Parathyroid adenoma (tissue), 2 donors: Measurements from ENCODE around the gene SEMA7A.
"Not testable (repeated sequence)": the region's sequence is repeated elsewhere in the genome, so short reads cannot be mapped to it uniquely, and the experiment has no call there.

Experiments used
- H2AFZ ChIP-seq: fragments of 300-600 bp; sonication (generic); one replicate; pipeline ENCODE4 v1.7.0; 2017; ENCODE audit warnings: antibody characterized with exemption, mild to moderate bottlenecking
- H3K27ac ChIP-seq: fragments of 300-600 bp; sonication (generic); one replicate; pipeline ENCODE4 v1.7.0; 2017
- H3K27me3 ChIP-seq: fragments of 300-600 bp; sonication (generic); one replicate; pipeline ENCODE4 v1.7.0; 2017; ENCODE audit warnings: low read length; ENCODE audit not compliant: control insufficient read depth, insufficient read depth
- H3K36me3 ChIP-seq: fragments of 300-600 bp; sonication (generic); one replicate; pipeline ENCODE4 v1.7.0; 2017; ENCODE audit warnings: low read length; ENCODE audit not compliant: control insufficient read depth, insufficient read depth
- H3K4me1 ChIP-seq: fragments of 300-600 bp; sonication (generic); one replicate; pipeline ENCODE4 v1.7.0; 2017; ENCODE audit warnings: control low read depth
- H3K4me2 ChIP-seq: fragments of 300-600 bp; sonication (generic); one replicate; pipeline ENCODE4 v1.7.0; 2017; ENCODE audit warnings: low read length
- H3K4me3 ChIP-seq: fragments of 300-600 bp; sonication (generic); one replicate; pipeline ENCODE4 v1.7.0; 2017; ENCODE audit warnings: low read depth, low read length
- H3K79me2 ChIP-seq: fragments of 300-600 bp; sonication (generic); one replicate; pipeline ENCODE4 v1.7.0; 2017; ENCODE audit warnings: control low read depth
- H3K9ac ChIP-seq: fragments of 300-600 bp; sonication (generic); one replicate; pipeline ENCODE4 v1.7.0; 2017; ENCODE audit warnings: mild to moderate bottlenecking
- H3K9me3 ChIP-seq: fragments of 300-600 bp; sonication (generic); one replicate; pipeline ENCODE4 v1.7.0; 2017; ENCODE audit warnings: low read length; ENCODE audit not compliant: control insufficient read depth
- CTCF ChIP-seq: fragments of 300-600 bp; sonication (generic); IDR thresholded peaks from one replicate; pipeline ENCODE4 v1.7.0; 2017; ENCODE audit warnings: antibody characterized with exemption, mild to moderate bottlenecking
- donor health status: primary hyperparathyroidism.

SEMA7A gene

GRCh38 chr15:74461847-74462511, 28.2 kb upstream of the SEMA7A start:
- Histone ChIP-seq H3K27me3 (no peaks in the 10 kb centered on the region), H3K79me2 (peaks cover 4% of the 10 kb centered on the region), H2AFZ (peak overlapping the region; percentile 86), H3K36me3 (no peaks in the 10 kb centered on the region), H3K9ac (no peak overlapping the region), H3K27ac (no peak overlapping the region), H3K9me3 (no peaks in the 10 kb centered on the region), H3K4me2 (peak overlapping the region; percentile 72), H3K4me3 (peak overlapping the region; percentile 79), H3K4me1 (peaks cover 4% of the 10 kb centered on the region)
- TF ChIP-seq CTCF = no peak

GRCh38 chr15:74460871-74461846, 27.4 kb upstream of the SEMA7A start, which contains the start of gene UBL7:
Gene UBL7, minus strand, starts transcription at chr15:74461160. Its CDS starts 2,293 bp downstream, at chr15:74458867.
- H3K9me3 ChIP-seq = no peaks in the 10 kb centered on the region
- peaks cover 4% of the 10 kb centered on the region for H3K4me1 ChIP-seq
- no peak for TF ChIP-seq CTCF
- H2AFZ ChIP-seq = peak within 1 kb of the TSS; percentile 90
- peak within 1 kb of the TSS; percentile 79 for H3K4me3 ChIP-seq
- no peaks in the 10 kb centered on the region for H3K27me3 ChIP-seq
- peaks cover 4% of the 10 kb centered on the region for H3K79me2 ChIP-seq
- peak within 1 kb of the TSS; percentile 72 for H3K4me2 ChIP-seq
- H3K27ac ChIP-seq = peak within 1 kb of the TSS; percentile 65
- H3K9ac ChIP-seq = no peak within 1 kb of the TSS
- no peaks in the 10 kb centered on the region for H3K36me3 ChIP-seq

- Histone ChIP-seq H3K9ac (no peak overlapping the region), H3K4me2 (peak overlapping the region; percentile 72), H3K79me2 (peaks cover 4% of the 10 kb centered on the region), H3K9me3 (no peaks in the 10 kb centered on the region), H3K36me3 (no peaks in the 10 kb centered on the region), H3K27ac (peak overlapping the region; percentile 65), H3K4me1 (peaks cover 4% of the 10 kb centered on the region), H2AFZ (peak overlapping the region; percentile 90), H3K4me3 (peak overlapping the region; percentile 79), H3K27me3 (no peaks in the 10 kb centered on the region)
- TF ChIP-seq CTCF = no peak
Observed at GRCh38 chr15:74460298-74460697, 26.5 kb upstream of the SEMA7A start.

GRCh38 chr15:74459798-74460197, 26.0 kb upstream of the SEMA7A start:
- not testable (repeated sequence) for H3K27me3 ChIP-seq

GRCh38 chr15:74458473-74458872, 24.7 kb upstream of the SEMA7A start:
- Histone ChIP-seq H2AFZ (no peak overlapping the region), H3K4me3 (no peak overlapping the region), H3K27ac (no peak overlapping the region), H3K36me3 (no peaks in the 10 kb centered on the region), H3K27me3 (no peaks in the 10 kb centered on the region), H3K4me2 (no peak overlapping the region), H3K79me2 (peaks cover 4% of the 10 kb centered on the region), H3K4me1 (peaks cover 4% of the 10 kb centered on the region), H3K9ac (no peak overlapping the region), H3K9me3 (no peaks in the 10 kb centered on the region)
- no peak for TF ChIP-seq CTCF

More at GRCh38 chr15:74459798-74460197, 26.0 kb upstream of the SEMA7A start:
- not testable (repeated sequence) for H3K4me1 ChIP-seq, H3K4me2 ChIP-seq, H3K36me3 ChIP-seq, H3K4me3 ChIP-seq, H3K27ac ChIP-seq, H2AFZ ChIP-seq, H3K9me3 ChIP-seq, H3K79me2 ChIP-seq, H3K9ac ChIP-seq

- not testable (repeated sequence) for H3K79me2 ChIP-seq, H3K27ac ChIP-seq, H2AFZ ChIP-seq, H3K4me1 ChIP-seq, H3K4me3 ChIP-seq, H3K9me3 ChIP-seq, H3K4me2 ChIP-seq, H3K36me3 ChIP-seq, H3K9ac ChIP-seq, H3K27me3 ChIP-seq
Observed at GRCh38 chr15:74457036-74457435, 23.3 kb upstream of the SEMA7A start.
